GM12865 (cell line): Measurements from ENCODE around the gene ADD3.

ENCODE experiments used
- DNase-seq: peaks from one replicate; pipeline ENCODE4 v3.0.0; 2010; ENCODE audit warnings: low read depth
- H3K4me3 ChIP-seq: 2 replicates; pipeline ENCODE4 v1.5.1; 2011; ENCODE audit warnings: mild to moderate bottlenecking, low read depth, low read length, control low read depth
- TF ChIP-seq, protein P1 (sequence below): IDR thresholded peaks from 2 replicates; pipeline ENCODE4 v1.5.1; 2011; ENCODE audit warnings: low read length, control low read depth, low read depth, inconsistent platforms; ENCODE audit not compliant: insufficient read depth; ENCODE audit errors: missing control alignments

ADD3 gene

DNA sequence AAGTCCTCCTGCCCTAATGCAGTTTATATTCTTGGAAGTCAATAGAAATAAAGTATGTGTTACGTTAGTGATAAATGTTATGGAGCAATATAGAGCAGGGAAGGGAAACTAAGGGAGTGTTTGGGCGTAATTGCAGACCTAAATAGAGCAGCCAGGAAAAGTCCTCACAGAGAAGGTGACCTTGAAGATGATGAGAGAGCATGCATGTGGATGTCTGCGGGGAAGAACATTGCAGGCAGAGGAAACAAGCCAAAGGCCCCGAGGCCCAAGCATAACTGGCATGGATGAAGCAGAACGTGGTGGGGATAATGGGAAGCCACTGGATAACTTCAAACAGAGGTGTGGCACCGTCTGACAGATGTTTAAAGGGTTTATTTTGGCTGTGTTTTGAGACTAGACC lies 12.5 kb downstream of the ADD3 start:
- TF ChIP-seq, protein P1, sequence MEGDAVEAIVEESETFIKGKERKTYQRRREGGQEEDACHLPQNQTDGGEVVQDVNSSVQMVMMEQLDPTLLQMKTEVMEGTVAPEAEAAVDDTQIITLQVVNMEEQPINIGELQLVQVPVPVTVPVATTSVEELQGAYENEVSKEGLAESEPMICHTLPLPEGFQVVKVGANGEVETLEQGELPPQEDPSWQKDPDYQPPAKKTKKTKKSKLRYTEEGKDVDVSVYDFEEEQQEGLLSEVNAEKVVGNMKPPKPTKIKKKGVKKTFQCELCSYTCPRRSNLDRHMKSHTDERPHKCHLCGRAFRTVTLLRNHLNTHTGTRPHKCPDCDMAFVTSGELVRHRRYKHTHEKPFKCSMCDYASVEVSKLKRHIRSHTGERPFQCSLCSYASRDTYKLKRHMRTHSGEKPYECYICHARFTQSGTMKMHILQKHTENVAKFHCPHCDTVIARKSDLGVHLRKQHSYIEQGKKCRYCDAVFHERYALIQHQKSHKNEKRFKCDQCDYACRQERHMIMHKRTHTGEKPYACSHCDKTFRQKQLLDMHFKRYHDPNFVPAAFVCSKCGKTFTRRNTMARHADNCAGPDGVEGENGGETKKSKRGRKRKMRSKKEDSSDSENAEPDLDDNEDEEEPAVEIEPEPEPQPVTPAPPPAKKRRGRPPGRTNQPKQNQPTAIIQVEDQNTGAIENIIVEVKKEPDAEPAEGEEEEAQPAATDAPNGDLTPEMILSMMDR: no peak
- no peak overlapping the region for H3K4me3 ChIP-seq
- DNase-seq: no peak

DNA sequence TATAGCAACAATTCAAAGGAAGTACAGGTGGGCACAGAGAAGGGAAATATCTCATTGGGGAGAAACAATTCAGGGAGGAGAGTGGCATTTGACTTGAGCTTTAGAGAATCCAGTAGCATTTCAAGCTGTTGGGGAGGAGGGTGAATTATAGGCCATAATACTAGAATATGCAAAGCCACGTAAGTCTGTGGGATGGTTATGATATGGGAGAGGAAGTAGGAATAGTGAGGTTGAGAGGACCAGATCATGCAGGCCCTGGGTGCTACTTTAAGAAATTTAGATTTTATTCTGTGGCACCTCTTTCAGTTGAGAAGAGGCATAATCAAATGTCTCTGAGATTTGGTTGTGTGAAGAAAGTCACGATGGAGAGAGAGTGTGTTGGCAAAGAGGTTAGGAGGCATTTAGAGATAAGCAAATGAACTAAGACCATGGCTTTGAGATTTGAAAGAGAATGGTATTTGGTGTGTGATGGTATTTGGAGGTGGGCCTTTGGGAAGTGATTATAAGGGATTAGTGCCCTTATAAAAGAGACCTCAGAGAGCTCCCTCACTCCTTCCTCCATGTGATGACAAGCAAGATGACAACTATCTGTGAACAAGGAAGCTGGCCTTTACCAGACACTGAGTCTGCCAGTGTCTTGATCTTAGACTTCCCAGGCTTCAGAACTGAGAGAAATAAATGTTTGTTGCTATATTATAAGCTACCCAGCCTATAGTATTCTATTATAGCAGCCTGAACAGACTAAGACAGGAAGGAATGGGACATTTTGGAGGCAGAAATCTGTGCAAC lies 15.1 kb downstream of the ADD3 start:
- no peak for DNase-seq
- TF ChIP-seq, protein P1: no peak

GRCh38 chr10:110023785-110024465 lies 16.1 kb downstream of the ADD3 start:
- TF ChIP-seq, protein P1: no peak
- DNase-seq: no peak
- H3K4me3 ChIP-seq: no peak overlapping the region

More for the DNA sequence above, 15.1 kb downstream of the ADD3 start:
- H3K4me3 ChIP-seq: no peak overlapping the region

DNA sequence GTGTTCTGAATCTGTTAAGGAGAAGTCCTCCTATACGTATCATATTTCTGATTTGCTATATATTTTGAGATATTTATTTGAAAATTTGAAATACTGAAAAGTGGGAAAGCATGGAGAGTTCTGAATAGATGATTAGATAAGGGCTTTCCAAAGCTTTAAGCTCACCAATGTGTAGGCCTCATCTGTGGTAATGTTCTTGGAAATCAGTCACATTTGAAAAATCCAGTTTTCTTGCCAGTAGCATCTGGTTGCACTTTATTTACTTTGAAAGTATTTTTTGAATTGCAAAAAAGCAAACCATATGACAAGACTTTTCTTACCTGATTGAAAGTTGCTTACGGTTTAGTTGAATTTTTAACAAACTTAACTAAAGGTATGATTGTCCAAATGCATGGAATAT lies 21.7 kb downstream of the ADD3 start:
- DNase-seq: no peak
- TF ChIP-seq, protein P1: no peak
- no peak overlapping the region for H3K4me3 ChIP-seq

DNA sequence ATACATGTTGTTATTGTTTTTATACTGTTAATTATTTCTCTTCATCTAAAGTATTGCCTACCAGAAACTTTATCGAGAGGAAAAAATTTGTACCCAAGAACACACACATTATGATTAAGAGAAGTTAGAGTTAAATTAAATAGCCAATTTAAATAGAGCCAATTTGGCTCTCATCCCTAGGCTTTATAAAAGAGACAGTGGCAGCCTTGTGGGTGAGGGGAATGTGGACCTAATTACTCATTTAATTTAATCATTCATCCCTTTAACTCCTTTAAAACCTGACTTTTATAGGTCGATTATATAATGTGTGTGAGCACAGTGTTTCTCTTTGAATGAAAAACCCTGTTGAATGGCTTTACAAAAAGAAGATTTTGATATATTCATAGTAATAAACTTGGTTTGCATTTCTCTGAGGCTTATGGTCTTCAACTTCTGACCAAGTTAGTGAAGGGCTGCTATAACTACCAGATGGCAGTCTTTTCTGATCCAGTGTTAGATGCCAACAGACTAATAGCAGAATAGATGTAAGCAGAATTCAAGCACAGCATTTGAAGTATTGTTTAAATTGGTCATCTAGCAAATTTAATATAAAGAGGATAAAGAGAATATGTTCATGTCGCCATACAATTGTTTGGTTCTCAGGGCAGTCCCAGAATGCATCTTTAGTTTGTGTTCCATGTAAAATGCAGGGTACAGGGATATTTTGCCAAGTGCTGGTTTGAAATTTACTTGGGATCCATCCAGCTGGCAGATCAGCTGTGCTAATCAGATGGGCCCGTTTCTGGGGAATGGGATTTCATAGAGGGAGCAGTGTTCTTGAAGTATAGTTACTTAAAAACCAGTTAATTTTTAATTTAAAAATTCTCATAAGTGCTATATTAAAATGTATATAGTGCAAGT lies 25.3 kb downstream of the ADD3 start:
- no peak for DNase-seq
- H3K4me3 ChIP-seq: no peak overlapping the region
- TF ChIP-seq, protein P1: no peak

GRCh38 chr10:110033701-110034235 lies 26.0 kb downstream of the ADD3 start:
- H3K4me3 ChIP-seq: no peak overlapping the region
- TF ChIP-seq, protein P1: no peak
- DNase-seq: no peak
